ENCODE measurements around the gene ASB1.

DNA sequence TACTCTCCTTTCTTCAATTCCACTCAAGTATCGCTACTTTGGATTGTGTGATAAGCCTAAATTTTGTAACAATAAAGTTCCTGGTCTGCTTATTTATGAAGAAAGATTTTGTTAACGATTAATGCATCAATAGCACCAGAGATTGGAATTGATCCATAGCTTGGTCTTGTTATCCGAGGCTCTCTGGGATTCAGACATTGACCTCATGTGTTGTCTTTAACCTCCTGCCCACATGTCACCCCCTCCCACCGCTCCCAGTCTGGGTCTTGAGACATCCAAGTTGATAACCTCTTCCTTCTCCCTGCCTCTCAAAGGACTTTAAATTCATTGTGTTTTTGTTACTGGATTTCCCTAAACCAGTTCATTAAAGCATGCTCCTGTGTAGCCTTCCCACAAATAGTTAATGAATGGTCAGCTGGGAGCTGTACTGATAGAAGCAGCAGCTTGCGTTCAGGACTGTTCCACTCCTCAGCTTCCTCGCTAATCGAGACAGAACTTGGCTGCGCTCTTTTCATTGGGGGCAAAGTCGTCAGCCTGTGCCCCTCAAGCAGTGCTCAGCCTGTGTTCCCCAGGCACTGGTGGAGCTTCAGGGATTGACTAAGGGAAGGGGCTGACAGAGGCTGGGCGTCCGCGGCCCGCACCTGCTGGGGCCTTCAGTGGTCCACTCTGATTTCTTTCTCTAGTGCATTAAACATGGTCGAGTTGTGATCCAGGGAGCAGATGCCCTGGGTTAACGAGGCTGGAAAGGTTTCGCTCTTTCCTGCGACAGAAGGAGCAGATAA, 18.9 kb downstream of the ASB1 start:
- TF ChIP-seq CTCF (IDR thresholded peaks at IDR 0.05) (no peak), POLR2AphosphoS5 (IDR thresholded peaks at IDR 0.05) (no peak), POLR2A (IDR thresholded peaks at IDR 0.05) (no peak)
